DLD1 (cell line): Measurements from ENCODE around the gene SUPT3H.
"Not testable (repeated sequence)": the region's sequence is repeated elsewhere in the genome, so short reads cannot be mapped to it uniquely, and the experiment has no call there.

ENCODE experiments used
- in situ Hi-C: cut with HindIII; loops from 2 replicates; pipeline ENCODE4 v1.10.0; 2017; ENCODE audit warnings: low sequenced_read_pairs

The SUPT3H gene

DNA sequence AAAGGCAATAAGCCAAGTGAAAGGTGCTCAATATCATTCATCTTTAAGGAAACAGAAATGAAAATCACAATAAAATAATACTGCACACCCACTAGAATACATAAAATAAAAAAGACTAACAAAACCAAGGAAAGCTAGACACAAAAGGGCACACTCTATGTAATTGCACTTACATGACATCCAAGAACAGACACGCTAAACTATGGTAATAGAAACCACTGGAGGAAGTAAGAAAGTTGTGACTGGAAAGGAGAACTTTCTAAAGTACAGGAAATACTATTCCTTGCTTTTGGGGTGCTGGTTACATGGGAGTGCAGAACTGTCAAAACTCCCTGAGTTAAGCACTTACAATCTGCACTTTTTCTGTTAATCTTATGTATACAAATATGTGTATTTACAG lies 303.3 kb downstream of the SUPT3H start:
- in situ Hi-C loops, result no loop called here

DNA sequence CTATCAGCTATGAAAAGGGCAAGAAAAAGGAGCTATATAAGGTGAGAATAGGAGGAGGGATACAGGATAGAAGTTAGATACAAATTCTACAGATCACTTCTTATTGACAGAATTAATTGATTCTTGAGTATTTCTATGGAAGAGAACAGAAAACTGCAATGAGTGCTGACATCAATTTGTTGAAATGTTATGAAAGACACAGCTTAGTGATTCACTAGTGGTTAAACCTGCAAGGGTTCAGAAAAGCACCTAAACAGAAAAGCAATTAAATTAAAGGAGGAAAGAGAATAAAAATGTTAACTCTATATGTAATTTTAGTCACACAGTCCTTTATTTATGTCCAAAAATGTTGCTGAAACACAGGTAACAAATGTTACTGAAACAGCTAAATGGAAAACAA lies 304.0 kb downstream of the SUPT3H start:
- in situ Hi-C loops, result no loop called here

DNA sequence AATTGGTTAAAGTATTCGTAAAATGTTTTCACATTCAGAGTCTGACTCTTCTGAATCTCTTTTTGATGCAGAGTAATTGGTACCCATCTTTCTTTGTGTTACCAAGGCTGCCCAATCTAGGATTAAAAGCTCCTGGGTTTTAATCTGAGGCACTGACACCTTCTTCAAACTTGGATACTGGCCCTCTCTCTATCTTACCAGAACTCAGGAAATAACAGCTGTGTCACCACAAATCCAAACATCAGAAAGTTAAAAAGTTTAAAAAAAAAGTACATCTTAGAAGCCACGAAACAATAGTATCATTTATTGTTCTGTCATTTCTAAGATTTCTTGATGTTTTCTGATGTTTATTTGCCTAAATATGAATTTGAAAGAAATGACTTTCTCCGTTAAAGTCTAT lies 305.1 kb downstream of the SUPT3H start:
- in situ Hi-C loops, result no loop called here

DNA sequence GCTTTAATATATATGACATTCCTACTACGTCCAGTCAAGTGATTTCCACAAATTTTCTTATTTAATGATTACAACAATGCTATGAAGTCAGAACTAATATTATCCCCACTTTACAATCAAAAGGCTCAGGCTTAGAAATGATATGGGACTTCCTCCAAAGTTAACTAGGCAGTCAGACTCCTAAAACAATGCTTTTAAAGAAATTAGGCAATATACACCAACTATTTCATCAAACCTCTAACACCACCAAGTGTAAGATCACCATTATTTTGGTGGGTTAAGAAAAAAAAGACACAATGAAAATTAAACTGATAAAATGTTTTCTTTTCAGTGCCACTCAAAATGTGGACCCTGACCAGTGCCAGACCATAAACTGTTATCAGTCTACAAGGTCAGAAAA lies 305.7 kb downstream of the SUPT3H start:
- in situ Hi-C loops, result no loop called here

DNA sequence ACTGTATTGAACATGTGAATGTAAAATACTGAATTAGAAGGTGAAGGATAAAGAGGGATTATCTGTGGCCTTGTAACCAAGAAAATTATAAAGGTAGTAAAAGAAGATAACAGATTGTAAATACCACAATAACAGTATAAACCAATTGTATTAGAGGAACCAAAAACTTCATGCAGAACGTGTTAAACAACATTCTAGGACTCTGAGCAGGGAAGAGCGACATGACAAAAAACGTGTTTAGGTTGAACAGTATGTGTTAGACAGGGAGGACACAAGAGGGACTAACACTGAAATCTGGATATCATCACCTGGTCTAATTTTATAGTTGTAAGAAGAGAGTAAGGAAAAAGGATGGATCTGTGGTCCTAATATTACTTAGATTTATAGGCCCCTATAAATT lies 308.6 kb downstream of the SUPT3H start:
- in situ Hi-C loops, result no loop called here

DNA sequence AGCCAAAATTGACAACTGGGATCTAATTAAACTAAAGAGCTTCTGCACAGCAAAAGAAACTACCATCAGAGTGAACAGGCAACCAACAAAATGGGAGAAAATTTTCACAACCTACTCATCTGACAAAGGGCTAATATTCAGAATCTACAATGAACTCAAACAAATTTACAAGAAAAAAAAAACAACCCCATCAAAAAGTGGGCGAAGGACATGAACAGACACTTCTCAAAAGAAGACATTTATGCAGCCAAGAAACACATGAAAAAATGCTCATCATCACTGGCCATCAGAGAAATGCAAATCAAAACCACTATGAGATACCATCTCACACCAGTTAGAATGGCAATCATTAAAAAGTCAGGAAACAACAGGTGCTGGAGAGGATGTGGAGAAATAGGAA lies 310.3 kb downstream of the SUPT3H start:
- in situ Hi-C loops, result not testable (repeated sequence)

DNA sequence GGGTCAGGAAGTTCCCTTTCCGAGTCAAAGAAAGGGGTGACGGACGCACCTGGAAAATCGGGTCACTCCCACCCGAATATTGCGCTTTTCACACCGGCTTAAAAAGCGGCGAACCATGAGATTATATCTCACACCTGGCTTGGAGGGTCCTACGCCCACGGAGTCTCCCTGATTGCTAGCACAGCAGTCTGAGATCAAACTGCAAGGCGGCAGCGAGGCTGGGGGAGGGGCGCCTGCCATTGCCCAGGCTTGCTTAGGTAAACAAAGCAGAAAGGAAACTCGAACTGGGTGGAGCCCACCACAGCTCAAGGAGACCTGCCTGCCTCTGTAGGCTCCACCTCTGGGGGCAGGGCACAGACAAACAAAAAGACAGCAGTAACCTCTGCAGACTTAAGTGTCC lies 315.1 kb downstream of the SUPT3H start:
- in situ Hi-C loops, result not testable (repeated sequence)

DNA sequence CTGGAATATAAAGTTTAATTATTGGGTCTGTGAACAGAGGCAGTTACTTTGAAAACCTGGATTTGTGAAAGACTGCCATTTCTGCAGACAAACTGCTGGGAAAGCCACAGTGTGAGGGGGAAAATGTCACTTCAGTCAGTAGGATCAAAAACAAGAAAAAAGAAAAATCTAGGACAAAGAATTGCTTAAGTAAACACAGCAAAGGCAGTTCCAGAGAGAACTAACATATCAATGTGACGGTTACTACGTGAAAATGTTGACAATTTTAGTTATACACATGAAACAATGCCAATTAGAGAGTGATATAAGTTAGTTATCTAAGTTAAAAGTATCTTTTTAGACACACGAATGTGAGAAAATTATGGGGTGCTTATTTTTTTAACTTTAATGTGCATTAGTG lies 320.0 kb downstream of the SUPT3H start:
- in situ Hi-C loops, result no loop called here

DNA sequence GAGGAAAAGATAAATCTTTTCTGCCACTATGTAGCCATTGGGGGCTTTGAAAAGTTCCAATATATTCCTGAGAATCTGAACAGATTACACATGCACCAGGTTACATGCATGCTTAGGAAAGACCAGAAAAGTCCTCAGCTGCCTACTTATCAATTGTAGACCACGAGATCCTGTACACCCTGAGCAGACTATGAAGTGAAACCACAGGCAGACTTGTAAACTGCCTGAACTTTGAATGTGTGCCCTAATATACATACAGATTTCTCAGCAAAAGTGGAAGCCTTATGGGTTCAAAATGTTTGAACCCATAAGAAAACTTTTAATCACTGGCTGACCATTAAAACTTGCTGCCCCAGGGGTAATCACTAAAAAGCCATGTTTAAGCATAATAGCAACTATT lies 323.1 kb downstream of the SUPT3H start:
- in situ Hi-C loops, result no loop called here

DNA sequence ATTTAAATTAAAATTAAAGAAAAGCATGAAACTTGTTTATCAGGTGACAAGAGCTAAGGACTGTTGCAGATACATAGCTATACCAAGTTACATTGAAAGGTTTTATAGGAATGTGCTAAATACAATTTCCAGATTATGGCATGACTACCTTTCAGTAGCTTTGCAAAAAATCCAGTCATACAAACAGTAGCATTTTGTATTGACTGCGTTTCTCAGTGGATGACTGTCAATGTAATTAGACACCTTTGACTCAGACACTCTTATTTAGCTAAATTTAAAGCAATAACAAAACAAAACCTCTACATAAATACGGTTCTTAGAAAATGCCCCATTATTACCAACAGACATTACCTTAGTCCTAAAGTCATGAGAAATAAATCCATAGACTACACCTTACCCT lies 325.4 kb downstream of the SUPT3H start:
- in situ Hi-C loops, result no loop called here

DNA sequence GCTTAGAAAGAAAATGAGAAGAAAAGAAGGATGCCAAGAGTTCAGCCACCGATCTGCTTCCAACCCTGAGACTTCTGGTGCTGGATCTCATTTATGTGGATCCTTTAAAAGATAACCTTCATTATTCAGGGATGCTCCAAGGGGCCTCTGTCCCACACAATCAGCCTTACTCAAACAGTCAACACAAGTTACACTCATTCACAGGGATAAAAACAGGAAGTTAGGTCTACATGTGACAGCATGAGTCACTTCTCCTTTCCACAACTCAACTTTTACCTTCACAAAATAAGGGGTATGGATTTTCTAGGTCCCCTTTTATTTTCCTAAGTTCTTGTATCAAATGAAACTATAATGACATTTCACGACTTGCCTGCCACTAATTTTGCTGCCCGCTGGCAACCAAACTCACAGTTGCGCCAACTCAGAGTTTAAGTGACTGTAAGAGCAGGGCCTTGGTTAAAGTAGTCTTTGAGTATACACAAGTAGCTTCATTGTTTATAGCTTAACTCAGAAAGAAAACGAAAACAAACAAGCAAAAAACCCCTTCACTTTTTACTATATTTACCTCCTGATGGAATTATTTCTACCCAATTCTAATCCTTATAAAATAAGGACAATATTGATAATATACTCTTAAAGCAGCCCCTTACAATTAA lies 328.4 kb downstream of the SUPT3H start:
- in situ Hi-C loops, result no loop called here

DNA sequence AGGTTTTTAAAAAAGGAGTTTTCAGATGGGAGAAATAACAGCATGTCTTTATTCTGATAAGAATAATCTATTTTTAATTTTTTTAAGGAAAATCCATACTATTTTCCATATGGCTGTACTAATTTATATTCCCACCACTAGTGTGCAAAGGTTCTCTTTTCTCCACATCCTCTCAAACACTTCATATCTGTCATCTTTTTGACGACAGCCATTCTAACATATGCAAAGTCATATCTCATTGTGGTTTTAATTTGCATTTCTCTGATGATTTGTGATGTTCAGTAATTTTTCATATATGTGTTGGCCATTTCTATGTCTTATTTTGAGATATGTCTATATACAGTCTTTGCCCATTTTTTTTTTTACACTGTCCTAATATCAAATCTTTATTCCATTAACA lies 330.2 kb downstream of the SUPT3H start:
- in situ Hi-C loops, result no loop called here

DNA sequence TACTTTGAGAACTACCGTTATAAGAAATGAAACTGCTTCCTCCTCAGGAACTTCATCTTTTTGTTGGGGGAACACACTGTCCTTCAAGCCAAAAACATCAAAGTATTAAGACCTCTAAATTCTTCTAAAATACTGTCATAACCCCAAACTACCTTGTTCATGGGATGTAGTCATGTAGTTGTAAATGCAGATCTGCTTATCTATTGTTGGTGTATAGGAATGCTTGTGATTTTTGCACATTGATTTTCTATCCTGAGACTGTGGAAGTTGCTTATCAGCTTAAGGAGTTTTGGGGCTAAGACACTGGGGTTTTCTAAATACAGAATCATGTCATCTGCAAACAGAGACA lies 332.5 kb downstream of the SUPT3H start:
- in situ Hi-C loops, result no loop called here

DNA sequence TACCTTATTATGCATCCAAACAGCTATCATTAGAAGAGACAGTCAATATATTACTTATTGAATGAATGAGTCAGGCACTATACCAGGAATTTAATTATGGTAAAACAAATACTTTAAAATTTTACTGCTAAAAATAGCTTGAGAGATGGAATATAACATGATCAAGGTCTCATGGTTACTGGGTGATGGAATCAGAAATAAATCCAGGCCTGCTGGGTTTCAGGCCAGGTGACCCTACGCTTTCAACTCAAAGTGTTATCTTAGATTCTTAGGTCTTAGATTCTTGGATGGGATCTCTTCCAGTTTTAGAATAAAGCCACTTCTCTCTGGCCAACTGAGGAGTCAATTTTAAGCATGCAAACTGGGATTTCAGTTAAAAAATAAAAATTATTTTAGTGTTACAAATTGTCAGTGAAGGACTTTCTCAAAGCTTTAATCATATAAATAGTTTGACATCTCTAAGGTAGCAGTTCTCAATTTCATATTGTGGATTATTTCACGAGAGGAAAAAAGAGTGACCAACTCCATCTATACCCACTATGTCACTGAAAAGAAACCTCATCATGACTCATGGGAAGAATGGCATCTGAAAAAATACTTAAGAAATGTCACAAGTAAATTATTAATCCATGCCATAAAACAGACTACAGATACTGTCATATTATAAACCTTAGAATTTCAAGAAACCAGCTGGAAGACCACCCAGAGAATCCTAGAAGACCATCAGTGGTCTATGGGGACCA lies 333.1 kb downstream of the SUPT3H start:
- in situ Hi-C loops, result no loop called here

DNA sequence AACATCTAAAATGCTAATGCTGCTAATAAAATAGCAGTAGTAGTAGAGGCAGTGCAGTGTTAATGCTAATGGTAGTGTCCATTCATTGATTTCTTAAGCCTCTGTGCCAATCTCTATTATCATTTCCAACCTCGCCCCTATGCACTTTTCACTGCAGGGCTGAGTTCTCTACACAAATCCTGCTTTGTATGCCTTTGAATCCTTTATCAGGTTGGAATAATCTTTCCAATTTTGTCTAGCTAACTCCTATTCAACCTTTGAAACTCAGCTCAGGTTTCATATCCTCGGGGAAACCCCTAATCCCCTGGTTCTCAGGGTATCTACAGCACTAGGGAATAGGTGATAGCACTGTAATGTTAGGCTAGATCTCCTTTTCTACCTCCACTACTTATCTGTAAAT lies 333.6 kb downstream of the SUPT3H start:
- in situ Hi-C loops, result no loop called here

DNA sequence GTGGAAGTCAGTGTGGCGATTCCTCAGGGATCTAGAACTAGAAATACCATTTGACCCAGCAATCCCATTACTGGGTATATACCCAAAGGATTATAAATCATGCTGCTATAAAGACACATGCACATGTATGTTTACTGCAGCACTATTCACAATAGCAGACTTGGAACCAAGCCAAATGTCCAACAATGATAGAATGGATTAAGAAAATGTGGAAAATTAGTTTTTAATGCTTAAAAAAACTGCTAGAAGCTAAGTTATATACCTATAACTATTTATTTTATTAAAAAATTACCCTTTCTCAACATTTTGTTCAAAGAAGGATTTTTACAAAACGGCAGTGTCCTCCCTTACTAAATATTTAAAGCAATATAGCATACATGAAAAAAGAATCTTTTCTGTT lies 335.1 kb downstream of the SUPT3H start:
- in situ Hi-C loops, result not testable (repeated sequence)

DNA sequence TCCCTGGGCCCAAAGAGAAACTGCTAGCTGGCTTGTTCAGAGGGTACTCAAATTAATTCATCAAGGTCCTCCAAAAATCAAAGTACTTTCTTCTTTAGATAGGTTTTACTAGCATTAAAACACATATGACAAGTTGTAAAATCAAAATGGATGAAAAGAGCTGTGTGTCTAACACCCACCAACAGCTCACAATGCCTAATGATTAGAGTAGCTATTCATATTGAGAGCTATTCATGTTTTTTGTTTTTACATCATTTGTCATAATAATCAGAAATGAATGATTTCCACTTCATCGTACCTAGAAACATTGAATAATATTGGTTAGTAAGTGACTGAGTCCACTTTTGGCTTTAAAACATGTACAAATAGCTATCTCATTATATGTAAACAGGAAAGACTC lies 339.5 kb downstream of the SUPT3H start:
- in situ Hi-C loops, result no loop called here

DNA sequence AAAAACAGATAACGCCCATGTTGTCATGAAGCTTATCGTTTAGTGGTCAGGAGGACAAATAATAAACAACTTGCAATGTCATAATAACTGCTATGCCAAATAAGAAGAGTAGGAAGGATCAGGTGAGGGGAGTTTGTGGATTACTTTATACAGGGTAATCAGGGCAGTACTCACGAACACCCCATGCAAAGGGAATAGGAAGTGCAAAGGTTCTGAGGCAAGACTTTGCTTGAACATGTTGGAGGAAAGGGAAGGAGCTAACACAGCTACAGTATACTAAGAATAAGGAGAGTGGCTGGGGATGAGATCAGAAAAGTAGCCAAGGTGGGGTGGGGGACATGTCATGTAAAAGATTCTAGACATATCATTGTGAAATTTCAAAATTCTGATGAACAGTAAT lies 341.6 kb downstream of the SUPT3H start:
- in situ Hi-C loops, result no loop called here

DNA sequence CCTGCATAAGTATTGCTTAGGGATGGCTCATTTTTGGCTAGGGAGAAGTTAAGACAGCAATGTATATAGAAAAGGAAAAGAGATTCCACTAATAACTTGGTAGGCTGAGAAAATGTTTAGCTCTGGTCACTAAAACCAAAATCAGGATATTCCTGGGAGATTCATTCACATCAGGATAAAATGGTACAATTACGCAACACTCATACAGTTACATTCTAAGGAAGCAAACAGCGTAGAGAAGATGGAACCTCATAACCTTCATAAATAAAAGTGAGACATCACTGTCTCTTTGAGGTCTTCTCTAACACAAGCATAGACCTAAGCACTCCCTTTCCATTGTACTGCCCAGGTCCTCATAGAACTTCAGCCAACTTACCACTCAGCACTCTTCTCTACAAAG lies 345.3 kb downstream of the SUPT3H start:
- in situ Hi-C loops, result no loop called here

DNA sequence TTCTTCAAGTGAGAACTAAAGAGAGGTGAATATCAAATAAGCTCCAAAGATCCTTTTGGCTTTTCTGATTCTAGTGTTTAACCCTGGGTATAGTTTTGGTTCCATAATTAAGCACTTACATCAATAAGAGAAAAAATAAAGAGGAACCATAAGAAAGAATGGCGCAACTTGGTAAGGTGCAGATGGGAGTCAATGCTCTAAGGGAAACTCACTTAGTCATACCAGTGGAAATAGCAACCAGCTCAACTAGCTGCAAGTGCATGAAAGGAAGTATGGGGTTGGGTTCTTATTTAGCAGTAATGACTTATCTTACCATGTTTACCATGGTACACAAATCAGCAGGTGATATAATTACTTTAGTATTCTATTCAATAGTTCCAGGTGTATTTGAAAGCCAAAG lies 346.1 kb downstream of the SUPT3H start:
- in situ Hi-C loops, result no loop called here

DNA sequence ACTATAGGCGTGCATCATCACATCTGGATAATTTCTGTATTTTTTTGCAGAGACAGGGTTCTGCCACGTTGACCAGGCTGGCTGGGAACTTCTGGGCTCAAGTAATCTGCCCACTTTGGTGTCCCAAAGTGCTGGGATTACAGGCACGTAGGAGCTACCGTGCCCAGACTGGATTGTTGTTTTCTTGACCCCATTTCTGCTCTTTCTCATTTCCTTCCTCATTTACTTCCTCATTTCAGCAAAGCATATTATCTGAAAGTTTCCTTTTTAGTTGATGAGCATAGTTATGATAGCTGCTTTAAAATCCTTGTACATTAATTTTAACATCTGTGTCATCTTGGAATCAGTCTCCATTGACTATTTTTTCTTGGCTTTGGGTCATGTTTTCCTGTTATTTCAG lies 350.6 kb downstream of the SUPT3H start:
- in situ Hi-C loops, result no loop called here

DNA sequence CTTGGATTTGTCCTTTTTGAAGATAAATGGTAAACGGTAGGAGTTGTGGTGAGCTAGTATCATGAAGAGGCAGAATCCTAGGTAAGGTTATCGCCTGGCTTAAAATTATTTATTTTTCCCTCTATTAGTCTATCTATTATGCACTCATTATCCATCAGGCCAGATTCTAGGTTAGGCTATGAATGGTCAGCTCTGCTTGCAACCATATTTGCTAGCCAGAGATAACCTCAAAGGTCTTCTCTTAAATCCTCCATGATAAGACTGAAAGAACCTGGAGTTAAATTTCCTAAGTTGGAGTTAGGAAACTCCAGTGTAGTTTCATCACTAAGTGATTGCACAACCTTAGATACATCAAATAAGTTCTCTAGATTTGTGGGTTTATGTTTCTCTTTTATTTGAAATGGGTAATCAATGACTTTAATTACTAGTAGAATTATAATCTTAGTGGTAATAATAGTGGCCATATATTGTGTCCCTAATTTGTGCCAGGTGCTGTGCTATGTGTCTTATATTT lies 351.7 kb downstream of the SUPT3H start:
- in situ Hi-C loops, result no loop called here

DNA sequence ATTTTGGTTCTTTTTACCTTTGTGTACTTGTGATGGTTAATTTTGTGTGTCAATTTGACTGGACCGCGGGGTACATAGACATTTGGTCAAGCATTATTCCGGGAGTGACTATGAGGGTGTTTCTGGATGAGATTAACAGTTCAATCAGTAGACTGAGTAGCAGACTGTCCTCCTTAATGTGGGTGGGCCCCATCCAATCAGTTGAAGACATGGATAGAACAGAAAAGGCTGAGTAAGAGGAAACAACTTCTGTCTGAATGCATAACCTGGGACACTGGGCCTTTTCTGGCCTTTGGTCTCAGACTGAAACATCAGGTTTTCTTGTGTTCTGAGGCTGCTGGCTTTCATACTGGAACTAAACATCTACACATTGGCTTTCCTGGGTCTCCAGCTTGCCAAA lies 353.1 kb downstream of the SUPT3H start:
- in situ Hi-C loops, result no loop called here
